Activated CD4-positive, alpha-beta T cell treated with anti-CD3 and anti-CD28 coated beads, Interleukin-2, amount 50 U/mL, for 16 hours (primary cell): ENCODE data around the gene IGSF9.

Experiments used
- DNase-seq: peaks from one replicate; pipeline ENCODE4 v3.0.0-alpha.2; 2020

Gene IGSF9

DNA sequence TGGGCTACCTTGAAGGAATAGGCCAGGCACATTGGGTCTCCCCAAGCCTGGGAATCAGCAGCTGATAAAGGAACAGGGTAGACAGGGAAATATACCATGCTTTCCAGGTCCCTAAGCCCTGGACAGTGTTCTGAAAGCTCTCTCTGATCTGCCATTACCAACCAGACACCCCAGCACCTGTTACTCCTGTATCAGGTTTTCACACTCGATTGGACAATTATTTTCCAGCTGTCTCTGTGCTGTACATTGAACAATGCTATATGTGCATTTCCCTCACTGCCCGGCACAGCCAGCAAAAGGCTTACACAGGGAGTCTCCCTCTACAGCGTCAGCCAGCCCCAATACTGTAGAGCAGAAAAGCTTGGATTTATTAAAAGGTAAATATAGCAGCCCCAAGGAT, 50.1 kb downstream of the IGSF9 start:
- no peak for DNase-seq

GRCh38 chr1:159892944-159893343, 52.5 kb downstream of the IGSF9 start:
- no peak for DNase-seq

- DNase-seq: peak; percentile 82
These were observed 53.9 kb downstream of the IGSF9 start for GRCh38 chr1:159891275-159892157.

DNA sequence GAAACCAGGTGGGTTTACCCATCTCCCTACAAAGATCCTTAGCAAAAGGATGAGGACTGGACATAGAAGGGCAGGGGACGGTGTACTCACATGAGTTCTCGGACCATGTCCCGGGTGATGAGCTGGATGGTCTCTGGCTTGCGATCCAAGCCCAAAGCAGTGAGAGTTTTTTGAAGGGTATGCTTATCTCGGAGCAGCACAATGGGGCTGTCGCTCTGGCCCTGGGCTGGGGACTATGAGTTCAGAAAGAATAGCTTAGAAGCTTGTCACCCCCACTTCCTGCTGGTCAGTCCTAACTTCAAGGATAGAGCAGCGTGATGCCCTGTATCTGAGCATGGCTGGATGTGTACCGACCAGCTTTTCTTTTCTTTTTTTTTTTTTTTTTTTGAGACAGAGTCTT, 55.0 kb downstream of the IGSF9 start:
- no peak for DNase-seq

- peak; percentile 28 for DNase-seq
These were observed 55.6 kb downstream of the IGSF9 start for GRCh38 chr1:159889821-159890252.

GRCh38 chr1:159889202-159889601, 56.2 kb downstream of the IGSF9 start:
- DNase-seq: no peak

DNA sequence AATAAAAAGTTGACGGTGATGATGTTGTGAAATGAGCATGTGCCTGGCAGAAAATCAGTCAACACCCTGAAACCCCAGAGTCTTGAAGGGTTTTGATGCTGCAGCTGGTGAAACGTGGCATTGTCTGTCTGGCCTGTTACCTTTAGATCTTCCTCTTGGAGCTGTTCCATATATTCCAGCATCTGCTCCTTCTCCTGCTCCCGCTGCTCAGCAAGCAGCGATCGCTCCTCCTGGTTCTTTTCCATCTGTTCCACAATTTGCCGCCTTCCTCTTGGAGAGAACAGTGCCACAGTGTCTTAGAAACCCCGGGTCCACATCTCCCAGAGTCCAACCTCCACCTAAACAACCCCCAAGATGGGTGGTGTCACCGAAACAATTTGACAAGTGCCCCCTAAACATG, 61.1 kb downstream of the IGSF9 start:
- no peak for DNase-seq

DNA sequence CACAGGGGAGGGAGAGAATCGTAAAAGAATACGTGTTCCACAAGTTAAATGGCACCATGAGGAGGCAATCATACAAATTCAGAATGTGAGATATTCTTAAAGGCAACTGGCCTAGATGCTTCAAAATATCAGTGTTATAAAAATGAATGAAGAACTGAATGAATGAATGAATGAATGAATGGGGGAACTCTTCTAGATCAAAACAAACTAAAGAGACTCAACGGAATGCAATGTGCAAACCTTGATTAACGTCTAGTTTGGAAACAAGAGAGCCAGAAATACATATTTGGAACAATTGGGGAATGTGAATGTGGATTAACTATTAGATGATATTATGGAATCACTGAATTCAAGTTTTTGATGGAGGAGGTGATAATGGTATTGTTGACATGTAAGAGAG, 62.3 kb downstream of the IGSF9 start:
- DNase-seq: no peak

DNA sequence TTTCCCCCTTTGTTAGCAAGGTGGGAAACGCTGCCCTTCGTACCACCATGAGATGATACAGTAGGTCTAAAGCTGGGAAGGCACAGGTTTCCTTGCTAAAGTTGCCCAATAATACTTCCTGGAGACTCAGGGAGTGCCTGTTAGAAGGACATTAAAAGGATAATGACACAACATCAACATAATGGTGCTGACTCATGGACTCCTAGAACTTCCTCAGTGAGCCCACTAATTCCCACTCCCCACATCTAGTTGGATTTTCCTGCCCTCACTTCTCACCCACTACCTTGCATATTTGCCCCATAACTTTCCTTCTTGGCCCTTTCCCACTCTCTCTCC, 62.9 kb downstream of the IGSF9 start:
- DNase-seq: no peak

GRCh38 chr1:159881622-159882526, 63.5 kb downstream of the IGSF9 start:
- DNase-seq: no peak

- no peak for DNase-seq
These were observed 65.0 kb downstream of the IGSF9 start for GRCh38 chr1:159880430-159880829.

DNA sequence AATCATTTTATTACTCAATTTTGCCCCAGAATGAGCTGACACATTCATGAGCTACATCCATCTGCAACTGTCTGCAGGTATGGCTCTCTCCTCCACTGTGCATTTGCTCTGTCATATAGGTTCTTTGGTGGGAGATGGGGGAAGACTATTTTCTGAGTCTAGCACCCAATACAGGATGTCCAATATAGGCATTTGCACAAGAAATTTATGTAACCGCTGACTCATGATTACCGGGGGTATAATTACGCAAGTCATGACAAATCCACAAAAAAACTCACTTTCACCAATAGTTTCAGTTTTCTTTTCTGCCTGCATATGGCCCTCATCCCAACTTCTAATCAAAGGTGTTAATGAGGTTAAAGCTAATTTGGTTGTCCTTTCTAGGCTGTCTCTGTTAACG, 65.4 kb downstream of the IGSF9 start:
- DNase-seq: peak; percentile 23

- no peak for DNase-seq
These were observed 66.3 kb downstream of the IGSF9 start for GRCh38 chr1:159879136-159879535.

- no peak for DNase-seq
These were observed 67.5 kb downstream of the IGSF9 start for GRCh38 chr1:159877695-159878444.
